Naive thymus-derived CD4-positive, alpha-beta T cell (primary cell): ENCODE data around the gene HEG1. TPM values are rescaled to one million over a fixed set of nuclear protein-coding genes. Genes with fewer than 3 reads are reported as not detected.
A peak's percentile ranks its signal among the peaks of the same experiment; 100 is the strongest.

Experiments
- ATAC-seq: fragments of 150-1000 bp; cut with Tn5 transposase; 2 replicates; pipeline ENCODE4 v1.10.0; 2021; ENCODE audit warnings: mild to moderate bottlenecking, moderate library complexity
- CTCF ChIA-PET: fragments of 350-600 bp; sonication (Branson Sonifier 250); formaldehyde crosslinking; loops from one replicate; lab custom pipeline; 2021; ENCODE audit warnings: antibody characterized with exemption; lab: Charles Lee
- POLR2A ChIA-PET: fragments of 350-600 bp; sonication (Branson Sonifier 250); formaldehyde crosslinking; loops from one replicate; lab custom pipeline; 2021; ENCODE audit warnings: antibody characterized with exemption, inconsistent platforms; lab: Charles Lee
- DNase-seq, 9 donors: peaks; one replicate each; pipeline versions ENCODE4 v3.0.0 to v3.0.0-alpha.2; 2020 to 2022; ENCODE audit warnings: mixed read lengths in 1 of 9
- H3K27ac ChIP-seq: one replicate; pipeline ENCODE4 v1.7.0; 2013; ENCODE audit warnings: mild to moderate bottlenecking, low read depth, low read length, moderate library complexity
- H3K27me3 ChIP-seq, 2 donors: one replicate each; pipeline ENCODE4 v1.7.0; 2013; ENCODE audit warnings: low read length in 2 of 2, mild to moderate bottlenecking in 2 of 2, moderate library complexity in 2 of 2; ENCODE audit not compliant: control insufficient read depth in 2 of 2, insufficient read depth in 2 of 2
- H3K36me3 ChIP-seq, 3 experiments: 1 replicate in 2 of 3; 2 replicates in 1 of 3; pipeline ENCODE4 v1.7.0; 2013; ENCODE audit warnings: low read length in 3 of 3, mild to moderate bottlenecking in 3 of 3, moderate library complexity in 1 of 3; ENCODE audit not compliant: insufficient read depth in 3 of 3, control insufficient read depth in 2 of 3
- H3K4me1 ChIP-seq, 2 donors: one replicate each; pipeline ENCODE4 v1.7.0; 2013; ENCODE audit warnings: low read length in 2 of 2, mild to moderate bottlenecking in 2 of 2, moderate library complexity in 1 of 2; ENCODE audit not compliant: control insufficient read depth in 2 of 2, insufficient read depth in 2 of 2
- H3K4me3 ChIP-seq: 2 replicates; pipeline ENCODE4 v1.7.0; 2013; ENCODE audit warnings: mild to moderate bottlenecking, low read length
- H3K9me3 ChIP-seq, 3 experiments: 1 replicate in 2 of 3; 2 replicates in 1 of 3; pipeline ENCODE4 v1.7.0; 2013; ENCODE audit warnings: low read length in 3 of 3; ENCODE audit not compliant: control insufficient read depth in 2 of 3
- H3K27ac Mint-ChIP-seq, 9 donors: one replicate each; pipeline ENCODE4 v1.8.0; 2020 to 2022; ENCODE audit warnings: mixed read lengths in 9 of 9, mild to moderate bottlenecking in 8 of 9, moderate library complexity in 5 of 9, inconsistent platforms in 2 of 9
- H3K27me3 Mint-ChIP-seq, 5 donors: one replicate each; pipeline ENCODE4 v1.8.0; 2021 to 2022; ENCODE audit warnings: mixed read lengths in 5 of 5, mild to moderate bottlenecking in 1 of 5
- H3K36me3 Mint-ChIP-seq, 5 donors: one replicate each; pipeline ENCODE4 v1.8.0; 2020 to 2022; ENCODE audit warnings: mixed read lengths in 5 of 5, mild to moderate bottlenecking in 3 of 5, inconsistent platforms in 1 of 5
- H3K4me1 Mint-ChIP-seq, 7 donors: one replicate each; pipeline ENCODE4 v1.8.0; 2020 to 2022; ENCODE audit warnings: mixed read lengths in 7 of 7, mild to moderate bottlenecking in 3 of 7, inconsistent platforms in 1 of 7
- H3K4me3 Mint-ChIP-seq, 10 donors: one replicate each; pipeline ENCODE4 v1.8.0; 2020 to 2022; ENCODE audit warnings: mild to moderate bottlenecking in 10 of 10, mixed read lengths in 10 of 10, moderate library complexity in 6 of 10, inconsistent platforms in 2 of 10
- H3K9me3 Mint-ChIP-seq, 11 donors: one replicate each; pipeline ENCODE4 v1.8.0; 2020 to 2022; ENCODE audit warnings: mixed read lengths in 11 of 11, mild to moderate bottlenecking in 4 of 11, inconsistent platforms in 1 of 11, moderate library complexity in 1 of 11
- intact Hi-C, 2 donors: fragments of 100-400 bp; cut with micrococcal nuclease; formaldehyde crosslinking; loops; one replicate each; pipeline ENCODE4 v1.15.1; 2023
- polyA plus RNA-seq, 2 donors: library from polyadenylated mRNA; unstranded; fragments of 300-500 nt; fragmentation: Illumina TruSeq; gene quantifications; one replicate each; pipeline ENCODE4 v1.2.3, GENCODE V29; 2021
- total RNA-seq, 6 experiments: library from RNA in 5 of 6; stranded (reverse) in 5 of 6; gene quantifications; 1 replicate in 5 of 6; 2 replicates in 1 of 6; pipeline ENCODE4 v1.2.3 and lab custom pipeline; 2021 to 2026

Gene HEG1
- total and polyA plus RNA-seq, 7 experiments from 2014 or later, result 2.1 to 45.4 (median 17.6) TPM

DNA sequence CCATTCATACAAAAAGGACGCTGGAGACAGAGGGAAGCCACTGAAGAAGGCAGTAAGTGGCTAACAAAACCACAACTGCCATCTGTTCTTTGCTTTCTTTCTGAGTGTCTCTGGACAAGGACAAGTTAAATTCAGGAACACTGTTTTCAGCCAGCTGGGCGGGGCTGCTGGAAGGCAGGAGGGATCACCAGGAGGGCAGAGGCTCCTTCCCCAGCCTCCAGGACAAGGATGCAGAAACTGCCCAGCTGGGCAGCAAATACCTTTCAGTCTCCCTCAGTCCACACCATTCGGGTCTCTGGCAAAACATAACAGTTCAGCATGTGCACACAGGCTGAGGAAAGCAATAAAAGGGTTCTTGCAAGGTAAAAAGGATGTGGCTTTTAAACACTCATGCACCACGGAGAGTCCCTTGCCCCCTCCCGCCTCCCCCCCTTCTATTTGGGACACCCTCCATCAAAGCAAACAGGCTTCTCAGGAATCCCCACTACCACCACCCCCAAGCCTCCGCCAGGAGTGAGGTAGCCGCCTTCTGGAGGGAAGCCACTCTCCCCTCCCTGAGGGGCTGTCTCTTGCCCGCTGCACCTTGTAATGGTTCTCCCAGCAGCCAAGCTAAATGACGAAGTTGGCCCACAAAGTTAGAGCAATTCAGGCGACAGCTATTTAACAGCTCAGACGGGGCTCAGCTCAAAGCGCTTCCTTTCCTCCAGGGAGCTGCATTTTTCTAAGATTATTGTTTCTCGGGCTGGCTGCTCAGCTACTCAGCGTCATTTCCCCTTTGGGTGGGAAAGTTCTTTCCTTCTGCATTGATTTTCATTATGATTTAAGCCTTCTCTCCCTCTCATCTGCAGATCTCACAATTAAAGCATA, 3.8 kb downstream of the HEG1 start:
- ChIA-PET POLR2A (interaction anchor here (0.5 to 3.4 kb wide), 14 partner anchors 8 to 524 kb away, joined by 3 to 25 read pairs (median 3); partner anchors contain the start of gene ZNF148), CTCF (interaction anchor here (0.6 to 1.4 kb wide), 3 partner anchors 48 to 301 kb away, joined by 3 to 6 read pairs (median 5); no protein-coding TSS in a partner anchor)
- Histone ChIP-seq H3K4me3 (peak overlapping the region; percentile 40), H3K36me3 (no peaks in the 10 kb centered on the region), H3K27ac (peak overlapping the region; percentile 89), H3K9me3 (no peaks in the 10 kb centered on the region), H3K4me1 (peaks cover 44% of the 10 kb centered on the region in 2 donors), H3K27me3 (no peaks in the 10 kb centered on the region)
- peak; percentile 46 to 92 (median 74) for DNase-seq
- H3K4me1 Mint-ChIP-seq, result peaks cover 55 to 82% (median 77%) of the 10 kb centered on the region in 7 donors
- H3K9me3 Mint-ChIP-seq, result no peaks in the 10 kb centered on the region
- H3K27ac Mint-ChIP-seq, result peak overlapping the region; percentile 82 to 99 (median 92)
- peaks cover 0 to 5% (median 0%) of the 10 kb centered on the region in 5 donors for H3K27me3 Mint-ChIP-seq
- peaks cover 4 to 35% (median 11%) of the 10 kb centered on the region in 5 donors for H3K36me3 Mint-ChIP-seq
- peak; percentile 79 for ATAC-seq
- H3K4me3 Mint-ChIP-seq, result peak overlapping the region; percentile 89 to 100 (median 96)
- intact Hi-C loops, result loop anchor here (1.0 to 10.0 kb wide), 22 partner anchors 13 to 1467 kb away; partner anchors contain the start of genes UMPS (in 2 of the 2), HACD2 (in 1 of the 2), KLF15 (in 1 of the 2) and OSBPL11 (in 1 of the 2)

DNA sequence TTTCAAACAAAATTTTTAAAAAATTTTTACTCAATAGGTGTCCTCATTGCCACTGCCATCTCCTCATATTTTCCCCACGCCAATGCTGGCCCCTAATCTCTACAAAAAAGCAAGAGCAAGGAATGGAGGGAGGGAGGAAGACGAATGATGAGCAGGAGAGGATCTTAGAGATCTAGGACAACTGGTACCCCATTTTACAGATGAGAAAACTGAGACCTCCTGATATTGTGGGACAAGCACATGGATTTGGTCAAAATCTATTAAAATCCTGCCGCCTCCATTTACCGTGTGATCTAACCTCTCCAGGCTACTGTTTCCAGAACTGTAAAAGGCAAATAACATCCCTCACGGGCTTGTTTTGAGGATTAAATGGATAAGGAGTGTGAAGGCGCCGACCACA, 4.6 kb downstream of the HEG1 start:
- H3K27me3 Mint-ChIP-seq, result no peaks in the 10 kb centered on the region
- CTCF ChIA-PET, result interaction anchor here (0.7 kb wide), 1 partner anchor 390 kb away, joined by 3 read pairs; no protein-coding TSS in a partner anchor

DNA sequence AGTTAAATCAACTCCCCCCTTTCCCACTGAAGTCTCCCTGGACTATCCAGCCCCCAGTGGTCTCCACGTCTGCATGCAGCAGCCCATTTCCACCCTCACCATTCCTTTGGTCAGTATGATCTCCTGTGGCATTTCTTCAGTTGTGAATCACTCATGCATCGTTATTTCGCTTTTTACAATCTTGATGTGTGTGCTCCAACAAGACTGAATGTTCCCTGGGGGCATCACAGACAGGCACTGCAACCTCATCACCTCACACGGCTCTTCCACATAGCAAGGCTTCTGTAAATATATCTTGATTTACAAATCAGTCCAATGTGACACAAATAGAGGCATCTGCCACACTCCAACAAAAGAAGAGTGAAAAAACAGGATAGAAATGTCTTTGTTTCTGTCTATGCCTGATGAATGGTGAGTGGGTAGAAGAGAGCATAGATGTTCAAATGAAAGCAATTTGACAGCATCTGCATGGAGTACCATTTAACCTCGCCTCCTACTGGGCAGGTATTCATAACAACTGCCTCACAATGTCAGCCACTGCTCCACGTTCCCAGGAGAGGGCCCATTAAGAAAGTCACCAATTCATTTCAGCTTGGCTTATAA, 5.2 kb downstream of the HEG1 start:
- Histone ChIP-seq H3K9me3 (no peaks in the 10 kb centered on the region), H3K27me3 (no peaks in the 10 kb centered on the region), H3K36me3 (no peaks in the 10 kb centered on the region), H3K27ac (peak overlapping the region; percentile 89), H3K4me1 (peaks cover 39 to 40% of the 10 kb centered on the region in 2 donors), H3K4me3 (no peak overlapping the region)
- Mint-ChIP-seq H3K27ac (peak overlapping the region in 8 of 9 donors; percentile 83 to 99 (median 92)), H3K9me3 (no peaks in the 10 kb centered on the region), H3K4me3 (peak overlapping the region in 7 of 10 donors; percentile 13 to 99 (median 47)), H3K36me3 (peaks cover 4 to 42% (median 11%) of the 10 kb centered on the region in 5 donors), H3K27me3 (no peaks in the 10 kb centered on the region), H3K4me1 (peaks cover 56 to 74% (median 70%) of the 10 kb centered on the region in 7 donors)
- CTCF ChIA-PET, result interaction anchor here (0.7 kb wide), 1 partner anchor 390 kb away, joined by 3 read pairs; no protein-coding TSS in a partner anchor
- intact Hi-C loops, result loop anchor here (5.0 to 10.0 kb wide), 11 partner anchors 77 to 1466 kb away; partner anchors contain the start of genes UMPS (in 2 of the 2), HACD2 (in 1 of the 2), KLF15 (in 1 of the 2) and SLC12A8 (in 1 of the 2)
- DNase-seq (no peak), ATAC-seq (no peak)
- POLR2A ChIA-PET, result no interaction called here

More for the DNA sequence above, 4.6 kb downstream of the HEG1 start:
- H3K27me3 ChIP-seq, result no peaks in the 10 kb centered on the region
- intact Hi-C loops, result loop anchor here (5.0 to 10.0 kb wide), 11 partner anchors 76 to 1466 kb away; partner anchors contain the start of genes UMPS (in 2 of the 2), HACD2 (in 1 of the 2), KLF15 (in 1 of the 2) and SLC12A8 (in 1 of the 2)
- Mint-ChIP-seq H3K36me3 (peaks cover 4 to 40% (median 11%) of the 10 kb centered on the region in 5 donors), H3K4me3 (peak overlapping the region; percentile 89 to 100 (median 96)), H3K27ac (peak overlapping the region; percentile 82 to 99 (median 92)), H3K9me3 (no peaks in the 10 kb centered on the region), H3K4me1 (peaks cover 54 to 76% (median 71%) of the 10 kb centered on the region in 7 donors)
- H3K4me3 ChIP-seq, result peak overlapping the region; percentile 40
- DNase-seq (no peak), ATAC-seq (no peak)
- no peaks in the 10 kb centered on the region for H3K9me3 ChIP-seq
- POLR2A ChIA-PET, result interaction anchor here (1.5 to 3.4 kb wide), 4 partner anchors 18 to 69 kb away, joined by 3 to 25 read pairs (median 6); no protein-coding TSS in a partner anchor
- peak overlapping the region; percentile 89 for H3K27ac ChIP-seq
- H3K36me3 ChIP-seq, result no peaks in the 10 kb centered on the region
- peaks cover 39 to 41% of the 10 kb centered on the region in 2 donors for H3K4me1 ChIP-seq

DNA sequence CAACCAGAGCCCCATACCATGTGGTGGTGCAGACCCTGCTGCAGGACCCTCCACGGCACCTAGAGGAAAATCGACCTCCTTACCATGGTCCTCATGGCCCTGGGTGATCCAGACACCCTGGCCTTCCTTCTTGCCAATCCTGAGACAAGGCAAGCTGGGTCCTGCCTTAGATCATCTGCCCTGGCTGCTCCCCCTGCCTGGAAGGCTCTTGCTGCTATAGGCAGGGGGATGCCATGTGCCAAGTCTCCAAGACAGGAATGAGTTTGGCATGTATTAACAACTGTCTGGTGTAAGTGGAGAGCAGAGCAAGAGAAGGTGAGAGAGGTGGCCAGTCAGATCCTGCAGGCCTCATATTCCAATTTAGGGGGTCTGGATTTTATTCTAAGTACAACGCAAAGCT, 7.5 kb downstream of the HEG1 start:
- H3K27me3 Mint-ChIP-seq, result no peaks in the 10 kb centered on the region
- Histone ChIP-seq H3K4me1 (peaks cover 27 to 33% of the 10 kb centered on the region in 2 donors), H3K27me3 (no peaks in the 10 kb centered on the region), H3K4me3 (no peak overlapping the region), H3K27ac (no peak overlapping the region), H3K36me3 (no peaks in the 10 kb centered on the region), H3K9me3 (no peaks in the 10 kb centered on the region)
- ATAC-seq (no peak), DNase-seq (no peak)
- POLR2A ChIA-PET, result no interaction called here
- H3K9me3 Mint-ChIP-seq, result no peaks in the 10 kb centered on the region
- intact Hi-C loops, result no loop called here
- peaks cover 40 to 61% (median 52%) of the 10 kb centered on the region in 7 donors for H3K4me1 Mint-ChIP-seq
- H3K36me3 Mint-ChIP-seq, result peaks cover 4 to 33% (median 11%) of the 10 kb centered on the region in 5 donors
- peak overlapping the region in 3 of 10 donors; percentile 8 to 34 (median 30) for H3K4me3 Mint-ChIP-seq
- H3K27ac Mint-ChIP-seq, result peak overlapping the region in 5 of 9 donors; percentile 12 to 66 (median 61)
- CTCF ChIA-PET, result interaction anchor here (0.7 kb wide), 1 partner anchor 83 kb away, joined by 3 read pairs; no protein-coding TSS in a partner anchor

DNA sequence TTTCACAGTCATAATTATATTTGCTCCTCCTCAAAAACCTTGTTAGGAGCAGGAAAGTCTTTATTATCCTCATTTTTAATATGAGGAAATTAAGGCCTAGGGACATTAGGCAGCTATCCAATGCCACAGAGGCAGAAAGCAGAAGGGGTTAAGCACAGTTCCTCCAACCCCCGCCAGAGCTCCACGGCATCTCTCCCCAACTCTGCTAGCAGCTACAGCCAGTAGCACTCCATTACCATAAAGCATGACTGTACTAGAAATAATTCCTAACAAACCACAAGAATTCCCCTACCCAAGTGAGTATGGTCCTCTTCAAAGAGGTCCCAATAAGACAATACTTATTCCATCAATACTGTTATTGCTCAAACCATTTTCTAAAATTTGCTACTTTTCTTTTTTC, 9.8 kb downstream of the HEG1 start:
- peak overlapping the region in 2 of 9 donors; percentile 37 to 56 for H3K27ac Mint-ChIP-seq
- H3K4me1 Mint-ChIP-seq, result peaks cover 27 to 52% (median 39%) of the 10 kb centered on the region in 7 donors
- ATAC-seq, result no peak
- no peak overlapping the region for H3K4me3 ChIP-seq
- H3K27ac ChIP-seq, result no peak overlapping the region
- peaks cover 0 to 5% (median 0%) of the 10 kb centered on the region in 3 experiments for H3K36me3 ChIP-seq
- DNase-seq, result no peak
- intact Hi-C loops, result no loop called here
- H3K27me3 Mint-ChIP-seq, result no peaks in the 10 kb centered on the region
- peaks cover 8 to 15% of the 10 kb centered on the region in 2 donors for H3K4me1 ChIP-seq
- H3K36me3 Mint-ChIP-seq, result peaks cover 4 to 35% (median 19%) of the 10 kb centered on the region in 5 donors
- no peaks in the 10 kb centered on the region for H3K27me3 ChIP-seq
- H3K4me3 Mint-ChIP-seq, result peak overlapping the region in 1 of 10 donors; percentile 9
- CTCF ChIA-PET, result no interaction called here
- POLR2A ChIA-PET, result interaction anchor here (0.7 to 1.0 kb wide), 2 partner anchors 39 to 42 kb away, joined by 3 read pairs; no protein-coding TSS in a partner anchor
- no peaks in the 10 kb centered on the region for H3K9me3 ChIP-seq
- peaks cover 0 to 2% (median 0%) of the 10 kb centered on the region in 11 donors for H3K9me3 Mint-ChIP-seq
